Peyer's patch (tissue), 4 donors: ENCODE data around the gene SLC8A2.

Experiments
- POLR2A ChIP-seq, 2 donors: fragments of 450-650 bp; IDR thresholded peaks; one replicate each; pipeline ENCODE4 v1.5.1; 2017; ENCODE audit warnings: antibody characterized with exemption in 2 of 2, mild to moderate bottlenecking in 2 of 2, moderate library complexity in 2 of 2
- TF ChIP-seq, protein P1 (sequence below), 6 experiments: fragments of 450-650 bp in 4 of 6; fragments of 200-600 bp in 2 of 6; sonication (generic) in 1 of 6; IDR thresholded peaks; one replicate each; pipeline ENCODE4 v1.5.1; 2017 to 2019; ENCODE audit warnings: antibody characterized with exemption in 6 of 6, mild to moderate bottlenecking in 3 of 6, moderate library complexity in 1 of 6

DNA sequence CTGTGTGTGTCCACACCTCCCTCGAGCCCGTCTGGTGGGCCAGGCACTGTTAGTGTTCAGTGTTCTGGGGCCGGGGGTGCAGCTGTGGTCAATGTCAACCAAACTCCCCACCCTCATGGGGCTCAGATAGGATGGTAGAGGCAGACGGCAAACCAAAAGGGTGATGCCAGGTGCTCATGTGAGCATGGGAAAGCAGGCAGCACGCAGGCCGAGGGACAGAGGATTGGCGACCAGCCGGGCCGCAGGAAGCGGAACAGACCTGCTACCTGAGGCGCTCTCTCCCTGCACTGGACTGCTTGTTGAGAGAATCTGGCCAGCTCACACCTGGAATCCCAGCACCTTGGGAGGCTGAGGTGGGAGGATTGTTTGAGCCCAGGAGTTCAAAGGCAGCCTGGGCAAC, 93.4 kb downstream of the SLC8A2 start:
- TF ChIP-seq, protein P1, sequence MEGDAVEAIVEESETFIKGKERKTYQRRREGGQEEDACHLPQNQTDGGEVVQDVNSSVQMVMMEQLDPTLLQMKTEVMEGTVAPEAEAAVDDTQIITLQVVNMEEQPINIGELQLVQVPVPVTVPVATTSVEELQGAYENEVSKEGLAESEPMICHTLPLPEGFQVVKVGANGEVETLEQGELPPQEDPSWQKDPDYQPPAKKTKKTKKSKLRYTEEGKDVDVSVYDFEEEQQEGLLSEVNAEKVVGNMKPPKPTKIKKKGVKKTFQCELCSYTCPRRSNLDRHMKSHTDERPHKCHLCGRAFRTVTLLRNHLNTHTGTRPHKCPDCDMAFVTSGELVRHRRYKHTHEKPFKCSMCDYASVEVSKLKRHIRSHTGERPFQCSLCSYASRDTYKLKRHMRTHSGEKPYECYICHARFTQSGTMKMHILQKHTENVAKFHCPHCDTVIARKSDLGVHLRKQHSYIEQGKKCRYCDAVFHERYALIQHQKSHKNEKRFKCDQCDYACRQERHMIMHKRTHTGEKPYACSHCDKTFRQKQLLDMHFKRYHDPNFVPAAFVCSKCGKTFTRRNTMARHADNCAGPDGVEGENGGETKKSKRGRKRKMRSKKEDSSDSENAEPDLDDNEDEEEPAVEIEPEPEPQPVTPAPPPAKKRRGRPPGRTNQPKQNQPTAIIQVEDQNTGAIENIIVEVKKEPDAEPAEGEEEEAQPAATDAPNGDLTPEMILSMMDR (IDR thresholded peaks at IDR 0.05), result no peak
- no peak for TF ChIP-seq POLR2A (IDR thresholded peaks at IDR 0.05)
